Superior temporal gyrus (tissue), 1 donor: Measurements from ENCODE around the gene SNIP1.
"Not testable (repeated sequence)": the region's sequence is repeated elsewhere in the genome, so short reads cannot be mapped to it uniquely, and the experiment has no call there.

ENCODE experiments used
- DNase-seq: peaks from one replicate; pipeline ENCODE4 v3.0.0-alpha.2; 2016; ENCODE audit errors: extremely low spot score

SNIP1 gene

GRCh38 chr1:37553927-37554808, at the start of gene SNIP1:
Gene SNIP1 (minus strand): TSS chr1:37554293. CDS start chr1:37554229, 64 bp downstream.
- DNase-seq, result peak; percentile 100

DNA sequence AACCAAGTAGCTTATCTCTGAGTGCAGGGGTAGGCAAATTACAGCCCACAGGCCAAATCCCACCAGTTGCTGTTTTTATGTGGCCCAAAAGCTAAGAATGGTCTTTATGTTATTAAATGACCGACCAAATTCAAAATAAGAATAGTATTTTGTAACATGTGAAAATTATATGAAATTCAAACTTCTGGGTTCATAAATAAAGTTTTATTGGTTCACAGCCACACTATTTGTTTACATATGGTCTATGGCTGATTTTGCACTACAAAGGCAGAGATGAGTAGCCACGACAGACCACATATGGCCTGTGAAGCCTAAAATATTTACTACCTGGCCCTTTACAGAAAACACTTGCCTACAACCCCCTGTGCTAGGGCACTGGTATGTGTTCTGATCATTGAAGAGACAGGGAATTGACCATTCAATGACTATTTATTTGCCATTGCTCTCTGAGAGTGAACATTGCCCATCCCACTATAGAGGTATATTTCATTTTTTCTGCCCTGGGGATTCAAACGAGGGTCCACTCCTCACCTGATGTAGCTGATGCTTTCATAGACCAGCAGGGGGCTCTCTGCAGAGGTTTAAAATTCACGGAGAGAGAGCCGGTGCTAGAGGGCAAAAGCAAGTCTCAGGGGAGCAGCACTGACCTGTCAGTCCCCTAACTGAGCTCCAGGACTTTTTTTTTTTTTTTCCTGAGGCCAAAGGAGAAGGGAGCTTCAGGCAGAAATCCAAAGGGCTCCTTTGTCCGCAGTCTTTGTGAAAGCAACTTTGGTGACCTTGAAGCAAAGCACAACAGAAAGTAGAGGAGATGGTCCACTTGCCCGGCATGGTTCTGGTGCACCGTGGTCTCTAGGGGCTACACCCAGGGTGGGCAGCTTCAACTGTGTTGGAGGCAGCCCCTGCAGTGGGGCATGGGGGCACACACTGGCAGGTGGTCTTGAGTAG, 48.9 kb upstream of the SNIP1 start:
- DNase-seq, result peak; percentile 59

GRCh38 chr1:37601441-37601840, 47.3 kb upstream of the SNIP1 start:
- DNase-seq, result no peak

DNA sequence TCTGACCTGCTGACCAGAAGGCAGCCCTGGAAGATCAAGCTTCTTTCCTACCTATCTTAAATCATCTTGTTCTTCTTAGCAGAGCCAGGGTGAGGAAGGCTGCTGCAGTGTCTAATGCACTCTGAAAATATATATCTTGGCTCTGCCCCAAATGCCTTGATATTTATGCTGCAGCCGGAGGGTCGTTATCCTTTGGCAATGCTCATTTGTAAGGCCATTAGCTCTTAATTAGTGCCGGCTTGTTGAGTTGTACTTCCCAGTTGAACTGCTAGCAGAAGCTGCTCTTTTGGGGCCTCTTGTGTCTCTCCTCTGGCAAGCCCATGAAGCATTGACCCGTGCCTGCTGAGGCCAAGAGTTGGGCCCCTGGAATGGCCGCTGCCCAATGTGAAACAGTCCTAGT, 45.8 kb upstream of the SNIP1 start:
- no peak for DNase-seq

GRCh38 chr1:37596182-37596667, 42.1 kb upstream of the SNIP1 start:
- DNase-seq, result no peak

- peak; percentile 97 for DNase-seq
These were observed 41.5 kb upstream of the SNIP1 start, which contains the start of gene GNL2 for GRCh38 chr1:37595440-37596181. Gene GNL2 (minus strand): TSS chr1:37595937. CDS start chr1:37595822, 115 bp downstream.

GRCh38 chr1:37593726-37594125, 39.6 kb upstream of the SNIP1 start:
- no peak for DNase-seq

- no peak for DNase-seq
These were observed 34.8 kb upstream of the SNIP1 start for GRCh38 chr1:37588939-37589338.

GRCh38 chr1:37584544-37584943, 30.5 kb upstream of the SNIP1 start:
- DNase-seq, result not testable (repeated sequence)

DNA sequence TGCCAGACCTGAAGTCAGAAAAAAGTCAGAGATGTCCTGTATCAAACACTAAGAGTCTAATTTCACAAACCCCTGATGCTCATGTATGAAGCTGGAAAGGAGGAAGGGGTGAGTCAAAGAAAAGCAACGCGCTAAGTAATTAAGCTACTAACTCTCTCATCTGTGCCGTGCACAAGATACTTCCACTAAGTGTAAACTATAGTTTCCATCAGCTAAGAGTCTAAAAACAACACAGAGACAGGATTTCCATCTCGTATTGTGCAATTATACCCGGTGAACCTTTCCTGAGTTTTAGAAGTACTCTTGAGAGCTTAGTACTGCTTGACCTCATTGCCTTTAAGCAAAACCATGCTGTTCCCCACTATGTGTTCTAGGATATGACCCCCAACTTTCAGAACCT, 21.6 kb upstream of the SNIP1 start:
- DNase-seq, result no peak

GRCh38 chr1:37574834-37575480, 20.9 kb upstream of the SNIP1 start:
- no peak for DNase-seq

- DNase-seq, result no peak
These were observed 16.6 kb upstream of the SNIP1 start for GRCh38 chr1:37570528-37571334.

DNA sequence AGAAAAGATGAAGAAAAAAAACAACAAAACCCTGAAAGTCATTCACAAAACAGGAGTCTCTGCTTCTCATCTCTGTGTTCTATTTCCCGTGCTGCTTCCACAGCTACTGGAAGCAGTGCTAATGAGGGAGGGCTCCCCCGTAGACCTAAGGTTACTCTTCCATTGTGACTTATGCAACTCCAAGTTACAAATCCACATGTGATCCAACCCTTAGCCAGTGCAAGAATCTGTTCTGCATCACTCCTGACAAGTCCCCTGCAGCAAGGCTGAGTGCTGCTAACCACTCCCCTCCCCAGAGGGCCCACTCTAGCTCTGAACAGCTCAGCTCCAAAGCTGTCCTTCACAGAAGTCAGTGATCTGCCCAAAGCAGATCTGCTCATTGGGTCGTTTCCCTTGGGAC, 12.9 kb upstream of the SNIP1 start:
- no peak for DNase-seq

DNA sequence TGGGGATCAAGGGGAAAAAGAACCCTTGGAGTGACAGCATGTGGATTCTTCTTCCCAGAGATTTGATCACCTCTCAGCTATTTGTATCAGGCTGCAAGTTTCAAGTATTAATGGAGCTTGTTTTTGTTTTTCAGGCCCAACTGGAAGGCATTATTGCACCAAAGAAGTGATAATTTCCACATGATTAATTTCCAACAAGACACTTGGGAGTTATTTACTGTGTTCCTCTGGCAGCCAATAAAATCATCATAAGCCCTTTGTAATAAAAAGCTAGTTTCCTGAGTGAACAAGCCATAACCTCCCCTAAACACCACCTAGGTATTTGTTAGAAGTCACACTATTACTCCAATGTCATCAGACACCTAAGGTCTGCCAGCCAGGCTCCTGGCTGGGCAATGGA, 10.8 kb upstream of the SNIP1 start:
- no peak for DNase-seq

DNA sequence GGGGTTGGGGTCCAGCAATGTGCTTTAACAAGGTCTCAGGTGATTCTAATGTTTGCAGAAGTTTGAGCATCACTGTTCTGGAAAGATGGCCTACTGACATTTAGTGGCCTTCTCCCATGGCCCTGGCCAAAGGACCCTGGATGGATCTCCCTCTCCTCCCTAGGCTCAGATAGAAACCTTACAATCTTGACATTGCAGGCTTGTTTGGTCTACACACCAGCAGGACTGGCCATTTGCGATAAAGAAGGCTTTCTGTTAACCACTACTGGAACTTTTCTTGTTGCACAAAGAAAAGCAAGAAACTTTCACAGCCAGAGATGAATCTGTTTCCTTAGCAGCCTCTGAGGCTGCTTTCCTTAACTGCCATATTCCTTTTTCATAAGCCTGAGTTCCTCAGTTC, 8.9 kb upstream of the SNIP1 start:
- no peak for DNase-seq

DNA sequence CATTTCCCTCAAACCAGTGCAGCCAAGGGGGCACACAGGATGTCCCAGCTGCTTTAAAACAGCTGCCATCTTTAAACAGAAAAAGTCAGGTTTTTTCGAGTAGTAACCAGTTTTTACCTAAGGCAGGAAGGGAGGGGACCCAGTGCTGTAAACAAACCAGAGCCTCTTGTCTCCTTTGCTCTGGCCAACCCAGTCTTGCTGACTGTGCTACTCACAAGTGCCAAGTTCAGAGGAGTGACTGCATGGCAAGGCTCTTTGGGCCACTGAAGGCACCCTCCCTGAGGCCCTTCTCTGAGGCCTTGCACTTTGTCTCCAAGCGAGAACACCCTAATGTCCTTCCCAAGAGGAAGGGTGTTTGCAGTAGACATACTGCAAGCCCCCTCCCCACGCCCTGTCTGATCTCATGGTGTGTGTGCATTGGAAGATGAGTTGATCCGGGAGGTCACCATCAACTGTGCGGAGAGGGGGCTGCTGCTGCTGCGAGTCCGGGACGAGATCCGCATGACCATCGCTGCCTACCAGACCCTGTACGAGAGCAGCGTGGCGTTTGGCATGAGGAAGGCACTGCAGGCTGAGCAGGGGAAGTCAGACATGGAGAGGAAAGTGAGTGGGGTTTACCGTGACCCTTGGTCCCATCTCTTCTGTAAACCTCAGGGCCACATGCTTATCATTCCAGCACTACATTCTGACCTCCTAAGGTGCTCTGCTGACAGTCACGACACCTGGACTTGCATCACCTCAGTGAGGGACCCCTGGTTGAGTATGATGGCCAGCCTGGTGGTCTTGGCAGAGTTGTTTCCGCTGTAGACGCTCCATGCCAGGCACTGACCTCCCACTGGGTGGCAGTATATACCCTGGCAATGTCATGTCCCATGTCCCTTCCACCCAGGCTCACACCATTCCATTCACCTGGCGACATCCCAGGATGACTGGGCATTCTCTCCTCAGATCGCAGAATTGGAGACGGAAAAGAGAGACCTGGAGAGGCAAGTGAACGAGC, 7.3 kb upstream of the SNIP1 start:
- DNase-seq, result no peak

DNA sequence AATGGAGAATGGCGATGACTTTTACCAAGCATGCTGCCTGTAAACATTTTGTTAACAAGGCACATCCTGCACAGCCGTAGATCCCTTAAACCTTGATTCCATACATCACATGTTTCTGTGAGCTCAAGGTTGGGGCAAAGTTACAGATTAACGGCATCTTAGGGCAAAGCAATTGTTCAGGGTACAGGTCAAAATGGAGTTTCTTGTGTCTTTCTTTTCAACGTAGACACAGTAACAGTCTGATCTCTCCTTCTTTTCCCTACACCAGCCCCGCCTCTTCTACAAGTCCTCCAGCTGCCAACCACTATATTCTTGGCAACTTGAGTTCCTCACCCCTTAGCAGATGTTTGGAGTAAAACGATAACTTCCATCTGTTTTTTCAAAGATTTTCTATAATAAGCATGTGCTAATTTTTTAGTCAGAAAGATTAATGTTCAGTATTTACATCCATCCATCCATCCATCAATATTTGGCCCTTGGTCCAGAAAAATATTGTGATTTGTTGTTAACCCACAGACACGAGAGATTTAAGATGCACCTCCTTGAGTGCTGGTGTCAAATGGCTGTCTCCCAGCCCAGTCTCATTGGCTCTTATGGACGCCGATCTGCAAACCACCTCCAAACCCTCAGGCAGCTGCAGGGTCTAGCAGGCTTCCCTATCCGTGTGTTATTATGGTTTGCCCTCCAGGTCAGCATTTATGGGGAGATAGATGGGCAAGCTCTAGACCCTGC, 6.5 kb upstream of the SNIP1 start:
- no peak for DNase-seq

GRCh38 chr1:37559957-37560379, 5.9 kb upstream of the SNIP1 start:
- not testable (repeated sequence) for DNase-seq
